ENCODE measurements around the gene CYTH4. TPM values are rescaled to one million over a fixed set of nuclear protein-coding genes. Genes with fewer than 3 reads are reported as not detected.
"Not testable (repeated sequence)": the region's sequence is repeated elsewhere in the genome, so short reads cannot be mapped to it uniquely, and the experiment has no call there.

Gene CYTH4, protein sequence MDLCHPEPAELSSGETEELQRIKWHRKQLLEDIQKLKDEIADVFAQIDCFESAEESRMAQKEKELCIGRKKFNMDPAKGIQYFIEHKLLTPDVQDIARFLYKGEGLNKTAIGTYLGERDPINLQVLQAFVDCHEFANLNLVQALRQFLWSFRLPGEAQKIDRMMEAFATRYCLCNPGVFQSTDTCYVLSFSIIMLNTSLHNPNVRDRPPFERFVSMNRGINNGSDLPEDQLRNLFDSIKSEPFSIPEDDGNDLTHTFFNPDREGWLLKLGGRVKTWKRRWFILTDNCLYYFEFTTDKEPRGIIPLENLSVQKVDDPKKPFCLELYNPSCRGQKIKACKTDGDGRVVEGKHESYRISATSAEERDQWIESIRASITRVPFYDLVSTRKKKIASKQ
- total RNA-seq, result 65.7 TPM

DNA sequence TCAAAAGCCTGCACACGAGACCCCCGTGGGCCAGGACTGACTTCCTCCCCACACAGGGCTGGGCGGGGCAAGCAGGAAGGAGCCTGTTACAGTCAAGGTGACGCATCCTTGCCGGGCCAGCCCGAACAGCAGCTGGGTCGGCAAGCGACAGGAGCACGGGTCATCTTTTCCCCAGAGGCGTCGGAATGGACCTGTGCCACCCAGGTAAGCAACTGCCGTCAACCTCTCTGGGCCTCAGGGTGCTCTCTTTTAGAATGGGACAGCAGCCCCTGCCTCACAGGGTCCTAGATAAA lies at the start of gene CYTH4:
Gene CYTH4, plus strand, starts transcription at position 124 of the 293 bp plus-strand sequence. Its CDS starts 62 bp downstream, at position 186.
- DNase-seq (ENCODE audit: low read depth in 2 of 3, low spot score in 2 of 3), result peak in 2 of 3 donors; percentile 69 to 83

DNA sequence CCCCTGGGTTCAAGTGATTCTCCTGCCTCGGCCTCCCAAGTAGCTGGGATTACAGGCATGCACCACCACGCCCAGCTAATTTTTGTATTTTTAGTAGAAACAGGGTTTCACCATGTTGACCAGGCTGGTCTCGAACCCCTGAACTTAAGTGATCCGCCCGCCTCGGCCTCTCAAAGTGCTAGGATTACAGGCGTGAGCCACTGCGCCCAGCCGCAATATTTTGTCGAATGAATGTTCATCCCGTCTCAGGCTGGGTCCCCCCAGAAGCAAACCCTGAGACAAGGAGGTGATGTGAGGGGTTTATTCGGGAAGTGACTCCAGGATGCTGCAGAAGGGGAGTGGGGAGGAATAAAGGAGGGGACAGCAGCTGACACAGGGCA lies 48.9 kb upstream of the CYTH4 start:
- DNase-seq (ENCODE audit: low read depth in 2 of 3, low spot score in 2 of 3), result not testable (repeated sequence)

DNA sequence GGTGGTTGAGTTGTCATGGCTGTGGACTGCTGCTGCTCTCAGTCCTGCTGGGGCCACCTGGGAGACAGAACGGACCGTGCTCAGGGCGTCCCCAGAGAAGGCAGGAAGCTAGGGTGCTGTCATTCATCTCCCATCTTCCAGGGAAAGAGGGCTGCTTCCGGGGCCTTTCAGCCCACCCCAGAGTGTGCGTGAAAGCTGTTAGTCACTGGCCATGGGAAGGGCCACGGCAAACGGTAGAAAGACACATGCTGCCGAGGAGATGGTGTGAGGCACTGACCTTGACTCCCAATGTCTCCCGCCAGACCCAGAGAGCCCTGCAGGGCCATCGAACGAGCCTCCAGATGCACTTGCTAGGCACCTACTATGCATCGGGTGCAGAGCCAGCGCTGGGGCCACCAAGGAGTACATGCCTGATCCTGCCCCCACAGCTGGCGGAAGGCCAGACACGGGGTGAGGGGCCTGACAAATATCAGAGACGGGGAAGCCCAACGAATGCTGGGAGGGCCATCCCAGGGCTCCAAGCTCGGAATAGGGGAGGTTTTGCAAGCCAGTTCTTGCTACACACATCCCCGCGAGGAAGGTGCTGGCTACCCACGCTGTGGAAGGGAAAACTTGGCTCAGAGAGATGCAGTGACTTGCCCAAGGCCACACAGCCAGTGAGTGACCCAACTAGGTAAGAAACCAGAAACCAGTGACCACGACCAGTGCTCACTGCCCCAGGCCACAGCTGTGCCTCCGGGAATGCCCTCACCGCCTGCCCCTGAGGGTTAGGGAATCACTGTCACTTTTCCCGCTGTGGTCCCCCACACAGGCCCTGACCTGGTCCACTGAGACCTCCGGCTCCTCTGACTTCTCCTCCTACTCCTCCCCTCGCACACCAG lies 48.3 kb upstream of the CYTH4 start:
- DNase-seq (ENCODE audit: low read depth in 2 of 3, low spot score in 2 of 3), result no peak

DNA sequence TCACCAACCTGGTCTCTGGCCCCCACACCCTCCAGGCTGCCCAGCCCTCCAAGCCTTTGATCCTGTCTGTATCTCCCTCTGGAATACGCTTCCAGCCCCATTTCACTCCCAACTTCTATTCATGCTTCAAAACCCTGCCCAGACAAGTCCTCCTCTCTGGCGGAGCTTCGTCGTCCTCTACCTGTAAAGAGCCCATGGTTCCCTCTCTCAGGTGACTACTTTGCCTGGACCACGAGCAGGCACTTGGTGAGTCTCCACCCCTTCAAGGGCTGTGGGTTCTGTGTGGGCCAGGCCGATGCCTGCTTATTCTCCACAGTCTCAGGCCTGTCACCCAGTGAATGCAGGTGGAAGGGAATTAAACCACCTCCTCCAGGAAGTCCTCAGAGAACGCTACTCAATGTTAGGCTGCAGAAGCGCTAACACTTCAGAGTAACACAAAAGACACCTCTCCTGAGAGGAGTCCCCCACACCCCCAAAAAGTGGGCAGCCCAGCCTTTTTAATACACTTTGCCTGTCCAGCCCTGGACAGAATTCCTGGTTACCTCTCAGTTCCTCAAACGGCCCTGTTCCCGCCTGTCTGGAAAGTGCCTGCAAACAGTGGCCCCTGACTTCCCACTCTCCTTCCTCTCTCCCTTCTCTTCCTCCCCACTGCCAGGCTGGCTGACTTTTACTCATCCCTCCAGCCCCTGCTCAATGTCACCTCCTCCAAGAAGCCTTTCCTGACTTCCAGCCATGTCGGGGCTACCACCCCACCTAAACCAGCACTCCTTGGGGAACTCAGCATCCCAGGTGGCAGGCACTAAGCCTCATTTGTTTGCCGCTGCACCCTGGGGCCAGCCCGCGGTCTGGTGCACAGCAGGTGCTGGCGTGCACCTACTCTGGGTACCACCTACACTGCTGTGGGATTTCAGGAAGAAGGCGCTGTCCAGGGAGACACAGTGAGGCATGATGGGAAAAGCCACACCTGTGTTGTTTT lies 47.3 kb upstream of the CYTH4 start:
- no peak for DNase-seq (ENCODE audit: low read depth in 2 of 3, low spot score in 2 of 3)

DNA sequence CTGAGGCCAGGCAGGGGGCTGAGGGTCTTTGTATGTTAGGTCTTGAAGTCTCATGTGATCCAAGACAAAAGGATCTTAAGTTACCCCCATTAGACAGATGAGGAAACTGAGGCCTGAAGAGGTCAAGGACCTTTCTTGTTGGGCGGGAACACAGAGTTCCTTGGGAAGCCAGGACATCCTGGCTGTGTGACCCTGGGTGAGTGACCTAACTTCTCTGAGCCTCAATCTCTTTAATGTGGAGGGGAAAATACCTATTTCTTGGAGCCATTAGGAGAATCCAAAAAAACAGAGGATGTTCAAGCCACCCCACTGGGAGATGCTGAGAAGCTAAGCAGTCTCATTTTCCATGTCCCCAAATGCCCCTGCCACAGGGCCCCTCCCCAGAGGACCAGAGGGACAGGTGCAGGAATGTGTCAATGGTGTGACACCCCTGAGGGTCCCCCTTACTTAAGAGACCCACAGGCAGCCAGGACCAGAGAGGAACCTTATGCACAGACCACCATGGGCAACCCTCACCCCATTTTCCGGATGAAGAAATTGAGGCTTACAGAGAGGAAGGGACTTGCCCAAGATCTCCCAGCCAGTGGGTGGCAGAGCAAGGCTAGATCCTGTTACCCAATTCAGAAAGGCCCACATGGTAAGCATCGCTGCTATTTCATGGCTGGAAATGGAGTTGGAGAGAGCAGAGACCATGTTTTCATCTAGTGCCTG lies 46.3 kb upstream of the CYTH4 start:
- no peak for DNase-seq (ENCODE audit: low read depth in 2 of 3, low spot score in 2 of 3)

DNA sequence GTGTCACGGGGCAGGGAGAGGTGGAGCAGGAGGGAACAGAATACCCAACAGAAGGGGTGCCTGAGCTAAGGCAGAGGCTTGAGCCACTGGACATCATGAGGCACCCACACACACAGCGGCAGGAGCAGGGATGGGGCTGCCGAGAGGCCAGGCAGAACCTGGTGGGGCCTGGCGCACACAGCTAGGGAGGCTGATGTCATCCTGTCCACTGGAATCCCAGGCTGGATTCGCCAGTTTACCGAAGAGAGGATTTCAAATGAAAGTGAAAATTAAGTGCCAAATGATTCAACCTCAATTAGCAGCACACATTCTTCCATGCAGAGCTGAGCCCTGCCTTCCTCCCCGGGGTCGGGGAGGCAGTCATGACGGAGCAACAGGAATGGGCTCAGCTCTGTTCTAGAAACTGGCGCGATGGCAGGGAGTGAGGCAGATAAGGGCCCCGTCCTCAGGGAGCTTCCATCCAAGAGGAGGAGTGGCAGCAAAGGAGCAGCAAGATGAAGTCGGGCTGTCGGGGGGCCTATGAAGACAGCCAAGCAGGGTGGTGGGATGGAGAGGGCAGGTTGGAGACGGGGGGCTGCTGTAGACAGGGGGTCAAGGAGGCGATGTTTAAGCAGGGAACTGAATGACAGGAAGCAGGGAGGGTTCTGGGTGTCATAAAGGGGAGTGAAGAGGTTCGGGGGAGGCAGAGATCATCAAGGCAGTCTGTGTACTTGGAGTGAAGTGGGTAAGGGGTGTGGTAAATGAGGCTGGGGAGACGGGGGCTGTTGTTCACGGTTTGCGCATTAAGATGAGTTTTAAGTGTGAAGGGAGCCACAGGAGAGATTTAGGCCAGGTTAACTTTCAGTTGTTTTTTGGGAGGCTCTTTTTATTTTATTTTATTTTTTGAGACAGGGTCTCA lies 44.7 kb upstream of the CYTH4 start:
- DNase-seq (ENCODE audit: low read depth in 2 of 3, low spot score in 2 of 3), result no peak

DNA sequence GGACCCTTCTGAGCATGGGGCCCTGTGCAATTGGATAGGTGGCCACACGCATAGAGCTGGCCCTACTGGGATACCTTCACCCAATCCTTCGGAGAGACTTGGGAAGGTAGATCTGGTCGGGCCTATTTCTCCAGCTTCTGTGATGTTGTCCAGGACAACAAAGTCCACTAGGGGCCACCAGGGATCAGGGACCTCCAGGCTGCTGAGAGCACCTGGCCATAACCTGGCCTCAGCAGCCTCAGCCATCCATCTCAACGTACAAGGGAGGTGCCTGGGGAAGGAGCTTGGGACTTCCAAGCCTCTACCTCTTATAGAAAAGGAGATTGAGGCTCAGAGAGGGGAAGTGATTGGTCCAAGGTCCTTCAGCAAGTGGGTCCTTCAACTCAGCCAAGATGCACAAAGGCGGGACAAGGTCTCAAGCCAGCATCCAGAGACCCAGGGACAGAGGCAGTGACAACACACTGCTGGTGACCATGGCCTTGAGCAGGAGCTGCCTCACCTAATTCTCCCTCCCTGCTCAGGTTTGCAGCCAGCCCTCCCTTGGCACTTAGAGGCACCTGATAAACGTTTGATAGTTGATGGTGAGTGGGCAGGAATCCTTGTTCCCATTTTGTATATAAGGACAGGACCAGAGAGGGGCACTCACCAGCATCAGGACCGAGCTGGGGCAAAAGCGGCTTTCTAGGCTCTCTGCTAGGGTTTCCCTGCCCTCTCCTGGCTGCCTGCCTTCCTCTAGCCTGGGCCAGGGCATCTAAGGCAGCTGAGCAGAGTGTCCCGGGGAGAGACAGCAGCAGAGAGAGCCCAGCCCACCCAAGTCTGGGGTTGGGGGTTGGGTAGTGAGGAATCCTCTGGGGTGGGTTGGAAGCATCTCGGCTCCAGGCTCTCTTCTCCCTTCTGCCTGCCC lies 42.7 kb upstream of the CYTH4 start:
- DNase-seq (ENCODE audit: low read depth in 2 of 3, low spot score in 2 of 3), result no peak

DNA sequence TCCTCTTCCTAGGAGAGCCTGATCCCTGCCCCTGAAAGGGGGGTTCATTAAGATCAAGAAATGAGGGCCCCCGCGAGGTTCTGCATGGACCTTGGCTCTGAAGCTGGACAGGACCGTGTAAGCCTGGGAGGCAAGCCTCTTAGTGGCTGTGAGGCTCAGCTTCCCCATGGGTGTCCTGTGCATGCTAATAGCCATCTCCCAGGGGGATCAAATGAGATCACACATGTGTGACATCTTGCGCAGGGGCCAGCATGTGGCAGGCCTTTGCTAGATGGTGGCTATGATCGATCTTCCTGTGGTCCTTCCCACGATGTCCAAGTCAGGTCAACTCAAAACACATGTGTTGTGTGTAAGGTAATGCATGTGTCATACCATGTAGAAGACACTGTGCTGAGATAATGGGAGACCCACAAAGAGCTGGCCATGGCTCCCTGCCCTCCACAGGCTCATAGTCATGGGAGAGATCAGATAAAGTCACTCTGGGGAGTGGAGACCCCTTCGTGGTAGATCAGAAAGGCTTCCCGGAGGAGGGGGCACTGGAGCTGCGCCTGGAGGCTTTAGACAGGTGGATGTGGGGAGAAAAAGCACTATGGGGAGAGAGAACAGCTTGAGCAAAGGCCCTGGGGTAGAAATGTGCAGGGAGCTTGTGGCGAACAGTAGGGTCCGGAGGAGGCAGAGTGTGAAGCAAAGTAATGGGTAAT lies 41.9 kb upstream of the CYTH4 start:
- no peak for DNase-seq (ENCODE audit: low read depth in 2 of 3, low spot score in 2 of 3)

DNA sequence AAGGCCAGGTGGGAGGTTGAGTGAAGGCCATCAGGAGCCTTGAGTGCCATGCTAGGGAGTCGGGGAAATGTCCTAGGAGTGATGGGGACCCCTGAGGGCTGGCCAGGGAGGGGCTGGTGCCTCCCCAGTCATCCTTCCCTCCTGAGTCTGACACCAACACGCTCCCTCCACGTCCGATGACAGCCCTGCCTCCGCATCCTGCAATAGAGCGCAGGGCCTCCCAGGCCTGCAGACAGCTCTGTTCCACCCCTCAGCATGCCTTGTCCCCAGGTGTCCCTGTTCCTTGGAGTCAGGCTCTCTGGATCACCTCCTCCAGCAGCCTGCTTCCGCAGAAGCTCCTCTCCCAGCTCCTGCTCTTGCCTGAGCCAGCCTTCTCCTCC lies 41.4 kb upstream of the CYTH4 start:
- no peak for DNase-seq (ENCODE audit: low read depth in 2 of 3, low spot score in 2 of 3)

DNA sequence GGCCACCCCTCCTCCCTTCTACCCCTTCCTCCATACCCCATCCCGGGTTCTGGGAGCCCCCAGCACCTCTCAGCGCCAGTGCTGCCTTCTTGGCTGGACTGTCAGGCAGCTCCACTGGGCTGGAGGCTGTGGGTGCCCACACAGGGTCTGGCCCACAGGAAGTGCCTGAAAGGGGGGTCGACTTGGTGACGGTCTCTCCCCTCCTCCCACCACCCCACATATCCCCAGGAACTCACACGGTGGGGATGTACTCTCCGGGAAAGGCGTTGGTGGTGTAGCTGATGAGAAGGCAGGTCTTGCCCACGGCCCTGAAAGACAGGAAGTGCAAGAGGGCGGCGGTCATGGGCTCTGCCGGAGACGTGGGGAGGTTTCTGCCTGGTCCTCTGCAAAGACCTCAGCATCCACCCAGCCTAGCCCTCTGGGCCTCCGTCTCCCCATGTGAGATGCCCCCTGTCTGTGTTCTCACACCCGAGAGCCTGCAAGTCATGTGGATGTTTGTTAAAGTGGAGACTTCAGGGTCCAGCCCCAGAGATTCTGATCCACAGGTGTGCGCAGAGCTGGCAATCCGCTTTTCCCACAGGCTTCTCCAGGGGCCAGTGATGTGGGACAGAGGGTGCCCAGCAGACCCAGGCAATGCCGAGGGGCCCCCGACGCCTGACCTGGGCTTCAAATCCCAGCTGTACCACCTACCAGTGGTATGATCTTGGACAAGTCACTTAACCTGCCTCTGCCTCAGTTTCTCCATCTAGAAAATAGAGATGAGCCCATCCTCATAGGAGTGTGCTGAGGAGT lies 40.8 kb upstream of the CYTH4 start:
- peak in 1 of 3 donors; percentile 46 for DNase-seq (ENCODE audit: low read depth in 2 of 3, low spot score in 2 of 3)

DNA sequence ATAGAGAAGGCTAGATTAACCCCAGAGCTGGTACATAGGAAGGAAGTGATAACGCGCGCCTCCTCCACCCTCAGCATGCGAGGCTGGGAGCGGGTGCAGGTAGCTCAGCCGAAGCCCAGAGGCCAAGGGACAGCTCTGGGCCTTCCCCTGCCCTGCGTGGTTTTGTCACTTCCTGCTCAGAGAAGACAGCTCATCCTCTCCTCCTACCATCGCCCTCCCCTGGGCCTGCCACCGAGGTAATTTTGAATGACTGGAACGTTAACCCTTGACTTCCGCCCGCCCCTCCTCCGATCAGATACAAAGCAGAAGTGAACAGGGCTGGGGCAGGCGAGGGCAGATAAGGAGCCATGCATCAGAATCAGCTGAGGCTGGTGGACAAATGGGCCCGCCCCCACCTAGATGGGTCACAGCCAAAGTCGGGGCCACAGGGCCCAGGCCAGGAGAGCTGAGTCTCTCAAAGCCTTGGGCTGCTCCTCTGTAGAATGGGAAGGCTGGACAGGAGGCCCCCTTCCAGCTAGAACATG lies 39.9 kb upstream of the CYTH4 start:
- DNase-seq (ENCODE audit: low read depth in 2 of 3, low spot score in 2 of 3), result peak in 2 of 3 donors; percentile 96 to 98

DNA sequence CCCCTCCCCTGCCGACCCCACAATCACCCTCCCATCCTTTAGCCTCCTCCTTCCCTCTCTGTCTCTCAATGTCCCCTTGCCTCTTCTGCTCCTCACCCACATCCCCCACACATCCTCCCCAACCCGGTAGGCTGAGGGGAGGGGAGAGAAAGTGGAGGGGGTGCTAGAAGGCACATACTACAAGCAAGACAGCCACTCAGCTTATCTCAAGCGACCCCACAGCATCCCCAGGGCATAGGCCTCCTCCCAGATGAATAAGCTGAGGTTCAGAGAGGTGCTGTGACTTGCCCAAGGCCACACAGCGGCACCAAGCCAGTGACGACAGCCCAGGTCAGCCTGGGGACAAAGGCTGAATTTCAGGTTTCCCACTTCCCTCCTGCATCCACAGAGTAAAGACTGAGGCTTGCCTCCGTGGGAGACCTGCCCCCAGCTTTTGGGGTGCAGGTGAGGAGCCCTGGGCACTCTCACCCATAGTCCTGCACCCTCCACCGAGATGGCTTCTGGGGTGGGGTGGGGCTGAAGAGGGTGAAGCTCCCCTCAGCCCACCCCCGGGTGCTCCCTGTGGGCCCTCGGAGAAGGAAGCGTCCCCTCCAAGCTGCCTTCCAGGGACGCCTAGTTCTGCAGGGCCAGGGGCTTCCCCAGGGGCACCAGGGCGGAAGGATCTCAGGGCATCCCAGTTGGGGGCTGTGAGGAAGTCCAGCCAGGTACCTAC lies 38.8 kb upstream of the CYTH4 start:
- DNase-seq (ENCODE audit: low read depth in 2 of 3, low spot score in 2 of 3), result no peak

DNA sequence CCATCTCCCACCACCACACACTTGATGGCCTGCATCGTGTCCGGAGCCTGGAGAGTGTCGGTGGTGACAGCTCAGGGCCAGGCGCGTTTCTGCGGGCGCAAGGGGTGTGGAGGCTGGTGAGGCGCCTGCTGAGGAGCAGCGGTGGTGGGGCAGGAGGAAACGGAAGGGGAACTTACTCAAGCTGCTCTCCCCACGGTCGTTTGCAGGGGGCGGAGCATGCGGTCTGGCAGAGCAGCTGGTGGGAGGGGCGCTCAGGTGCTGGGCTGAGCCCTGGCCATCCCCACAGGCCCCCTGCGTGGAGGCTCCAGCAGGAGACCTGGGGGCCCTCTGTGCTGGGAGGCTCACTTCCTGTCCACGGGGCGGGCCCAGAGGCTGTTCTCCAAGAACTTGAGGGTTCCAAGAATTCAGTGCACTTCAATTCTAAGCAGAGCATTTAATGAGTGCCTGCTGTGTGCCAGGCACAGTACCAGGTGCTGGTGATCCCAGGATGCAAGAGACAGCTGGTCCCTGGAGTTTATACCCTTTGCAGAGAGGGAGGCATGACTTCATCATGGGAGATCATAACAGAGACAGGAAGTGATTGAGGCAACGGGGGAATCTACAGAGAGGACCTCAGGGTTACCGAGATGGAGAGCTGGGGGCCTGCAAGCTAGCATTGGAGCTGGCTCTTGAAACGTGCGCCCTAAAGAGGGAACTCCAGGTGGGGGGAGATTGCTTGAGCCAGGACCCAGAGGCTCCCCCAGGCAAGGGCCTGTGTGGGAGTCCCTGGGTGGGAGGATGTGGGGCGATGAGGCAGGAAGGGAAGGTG lies 38.0 kb upstream of the CYTH4 start, which contains the start of gene RAC2:
Gene RAC2, minus strand, starts transcription at position 156 of the 808 bp plus-strand sequence. Its CDS starts 121 bp downstream, at position 35.
- DNase-seq (ENCODE audit: low read depth in 2 of 3, low spot score in 2 of 3), result peak in 2 of 3 donors; percentile 95 to 96

DNA sequence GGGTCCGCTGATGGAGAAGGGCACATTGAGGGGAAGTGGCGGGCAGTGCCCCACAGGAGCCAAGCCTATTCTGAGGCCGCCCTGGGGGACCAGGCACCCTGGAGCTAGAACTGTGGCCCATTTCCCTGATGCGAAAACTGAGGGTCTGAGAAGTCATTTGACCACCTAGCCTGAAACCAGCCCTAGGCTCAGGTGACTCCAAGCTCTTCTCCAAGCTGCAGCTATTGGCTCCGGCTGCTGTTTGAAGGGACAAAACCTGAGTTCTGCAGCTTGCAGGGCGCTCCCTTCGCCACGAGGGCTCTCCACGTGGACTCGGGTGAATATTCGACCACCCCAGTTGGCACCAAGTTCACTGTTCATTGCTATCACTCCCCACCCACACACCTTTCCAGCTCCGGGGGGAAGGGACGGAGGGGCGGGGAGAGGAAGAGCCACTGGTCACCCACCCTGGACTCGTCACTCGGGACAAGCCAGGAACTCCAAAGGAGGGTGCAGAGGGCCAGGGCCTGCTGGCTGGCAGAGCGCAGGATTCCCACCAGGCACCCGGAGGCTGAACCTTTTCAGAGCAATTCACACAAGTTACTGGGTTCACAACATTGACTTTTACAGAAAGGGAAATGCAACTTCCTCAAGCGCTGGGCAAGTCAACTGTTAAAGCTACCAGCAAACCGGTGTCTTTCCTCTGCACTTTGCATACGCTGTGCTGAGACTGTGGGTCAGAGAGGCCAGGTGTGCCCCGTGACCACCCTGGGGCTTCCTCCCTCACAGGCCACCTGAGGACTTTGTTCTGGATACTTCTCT lies 37.2 kb upstream of the CYTH4 start:
- DNase-seq (ENCODE audit: low read depth in 2 of 3, low spot score in 2 of 3), result peak in 1 of 3 donors; percentile 37
